Stimulated activated CD4-positive, alpha-beta T cell treated with anti-CD3 and anti-CD28 coated beads, Interleukin-1b, Interleukin-23, amount 100 ng/mL, for 4 hours (primary cell): ENCODE results near the gene GPR137C.
"Not testable (repeated sequence)": the region's sequence is repeated elsewhere in the genome, so short reads cannot be mapped to it uniquely, and the experiment has no call there.

Experiments
- DNase-seq, 2 donors: peaks; one replicate each; pipeline ENCODE4 v3.0.0-alpha.2; 2020; ENCODE audit warnings: low read depth in 2 of 2

Gene GPR137C

DNA sequence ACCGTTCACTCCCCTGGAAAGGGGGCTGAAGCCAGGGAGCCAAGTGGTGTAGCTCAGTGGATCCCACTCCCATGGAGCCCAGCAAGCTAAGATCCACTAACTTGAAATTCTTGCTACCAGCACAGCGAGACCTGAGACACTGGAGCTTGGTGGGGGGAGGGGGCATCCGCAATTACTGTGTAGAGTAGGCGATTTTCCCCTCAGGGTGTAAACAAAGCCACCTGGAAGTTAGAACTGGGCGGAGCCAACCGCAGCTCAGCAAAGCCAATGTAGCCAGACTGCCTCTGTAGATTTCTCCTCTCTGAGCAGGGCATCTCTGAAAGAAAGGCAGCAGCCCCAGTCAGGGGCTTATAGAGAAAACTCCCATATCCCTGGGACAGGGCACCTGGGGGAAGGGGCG is 15.8 kb downstream of the GPR137C start:
- not testable (repeated sequence) for DNase-seq

DNA sequence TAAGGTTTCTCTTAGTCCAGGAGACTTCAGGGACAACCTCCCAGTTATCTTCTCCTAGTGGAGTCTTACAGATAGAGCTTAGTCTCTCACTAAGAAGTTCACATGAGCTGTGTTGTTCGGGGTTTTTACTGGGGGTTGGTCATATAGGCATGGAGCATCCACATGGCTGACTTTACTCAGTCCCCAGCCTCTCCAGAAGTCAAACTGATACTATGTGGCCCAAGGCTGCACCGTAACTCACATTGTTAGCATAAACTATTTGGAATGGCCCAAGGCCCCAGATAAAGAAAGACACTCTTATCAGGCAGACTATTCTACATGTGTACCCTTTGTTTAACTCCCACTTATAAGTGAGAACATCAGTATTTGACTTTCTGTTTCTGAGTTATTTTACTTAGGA is 23.2 kb downstream of the GPR137C start:
- DNase-seq = no peak

DNA sequence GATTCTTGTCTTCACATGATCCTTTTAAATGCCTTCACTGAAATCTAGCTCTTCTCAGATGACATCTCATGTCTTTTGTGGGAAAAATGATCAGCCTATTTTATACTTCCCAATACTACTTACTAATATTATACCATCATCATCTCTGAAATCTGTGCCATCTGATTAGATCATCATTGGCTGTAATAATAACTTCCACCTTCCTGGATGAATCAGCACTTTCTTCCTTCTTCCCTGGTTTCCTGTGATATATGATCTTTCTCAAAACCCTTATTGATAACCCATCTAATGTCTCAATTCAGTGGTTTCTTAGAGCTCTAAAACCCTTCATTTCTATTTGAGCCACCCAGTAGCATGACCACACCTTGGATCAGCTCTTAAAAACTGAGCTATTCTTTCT is 30.9 kb downstream of the GPR137C start:
- no peak for DNase-seq

DNA sequence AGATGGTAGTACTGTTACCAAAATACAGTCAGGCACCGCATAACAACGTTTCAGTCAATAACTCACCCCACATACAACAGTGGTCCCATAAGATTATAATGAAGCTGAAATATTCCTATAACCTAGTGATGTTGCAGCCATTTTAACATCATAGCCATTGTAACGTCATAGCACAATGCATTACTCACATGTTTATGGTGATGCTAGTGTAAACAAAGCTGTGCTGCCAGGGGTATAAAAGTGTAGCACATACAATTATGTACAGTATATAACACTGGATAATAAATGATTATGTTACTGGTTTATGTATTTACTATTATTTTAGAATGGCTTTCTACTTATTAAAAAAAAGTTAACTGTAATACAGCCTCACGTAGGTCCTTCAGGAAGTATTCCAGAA is 37.0 kb downstream of the GPR137C start:
- no peak for DNase-seq

DNA sequence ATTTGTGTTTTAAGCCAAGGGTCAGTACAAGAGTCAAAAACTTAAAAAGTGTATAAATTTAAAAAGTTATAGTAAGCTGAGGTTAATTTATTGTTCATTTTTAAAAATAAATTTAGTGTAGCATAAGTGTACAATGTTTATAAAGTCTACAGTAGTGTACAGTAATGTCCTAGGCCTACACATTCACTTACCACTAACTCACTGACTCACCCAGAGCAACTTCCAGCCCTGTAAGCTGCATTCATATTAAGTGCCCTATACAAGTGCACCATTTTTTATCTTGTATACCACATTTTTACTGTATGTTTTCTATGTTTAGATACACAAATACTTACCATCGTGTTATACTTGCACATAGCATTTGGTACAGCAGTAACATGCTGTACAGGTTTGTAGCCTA is 37.7 kb downstream of the GPR137C start:
- no peak for DNase-seq

DNA sequence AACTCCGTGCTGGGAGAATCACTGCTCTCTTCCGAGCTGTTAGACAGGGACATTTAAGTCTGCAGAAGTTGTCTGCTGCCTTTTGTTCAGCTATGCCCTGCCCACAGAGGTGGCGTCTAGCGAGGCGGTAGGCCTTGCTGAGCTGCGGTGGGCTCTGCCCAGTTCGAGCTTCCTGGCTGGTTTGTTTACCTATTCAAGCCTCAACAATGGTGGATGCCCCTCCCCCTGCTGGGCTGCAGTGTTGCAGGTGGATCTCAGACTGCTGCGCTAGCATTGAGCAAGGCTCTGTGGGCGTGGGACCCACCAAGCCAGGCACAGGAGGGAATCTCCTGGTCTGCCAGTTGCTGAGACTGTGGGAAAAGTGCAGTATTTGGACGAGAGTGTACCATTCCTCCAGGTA is 43.7 kb downstream of the GPR137C start:
- DNase-seq = no peak

DNA sequence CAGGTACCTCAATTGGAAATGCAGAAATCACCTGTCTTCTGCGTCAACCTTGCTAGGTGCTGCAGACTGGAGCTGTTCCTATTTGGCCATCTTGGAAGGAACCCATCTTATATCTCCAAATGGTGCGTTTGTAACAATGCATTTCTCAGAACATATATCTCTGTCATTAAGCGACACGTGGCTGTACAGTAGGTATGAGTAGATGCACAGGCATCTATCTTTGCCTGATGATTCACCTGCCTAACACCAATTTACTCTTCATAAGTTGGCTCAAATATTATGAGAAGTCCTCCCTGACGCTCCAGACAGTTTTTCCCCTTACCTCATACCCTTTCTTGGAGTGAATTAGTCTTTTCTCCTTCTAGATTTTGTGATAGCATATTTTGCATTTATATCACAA is 44.2 kb downstream of the GPR137C start:
- DNase-seq = no peak

DNA sequence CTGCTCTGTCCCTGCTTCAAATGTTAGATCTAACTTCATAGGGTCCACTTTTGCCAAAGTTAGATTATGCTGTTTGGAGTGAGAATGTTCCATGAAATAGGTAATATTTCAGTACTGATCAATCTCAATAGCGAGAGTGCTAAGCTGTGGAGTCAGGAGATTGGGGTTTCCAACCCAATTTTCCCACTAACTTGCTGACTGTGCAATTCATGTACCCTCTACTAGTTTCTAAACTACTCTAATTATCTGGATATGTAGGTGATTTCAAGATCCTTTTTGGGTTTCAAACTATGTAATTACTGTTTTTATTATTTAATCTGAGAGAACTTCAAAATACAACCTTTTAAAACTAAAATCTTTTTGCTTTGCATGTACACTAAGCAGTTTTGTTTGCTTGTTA is 45.9 kb downstream of the GPR137C start:
- DNase-seq = no peak

DNA sequence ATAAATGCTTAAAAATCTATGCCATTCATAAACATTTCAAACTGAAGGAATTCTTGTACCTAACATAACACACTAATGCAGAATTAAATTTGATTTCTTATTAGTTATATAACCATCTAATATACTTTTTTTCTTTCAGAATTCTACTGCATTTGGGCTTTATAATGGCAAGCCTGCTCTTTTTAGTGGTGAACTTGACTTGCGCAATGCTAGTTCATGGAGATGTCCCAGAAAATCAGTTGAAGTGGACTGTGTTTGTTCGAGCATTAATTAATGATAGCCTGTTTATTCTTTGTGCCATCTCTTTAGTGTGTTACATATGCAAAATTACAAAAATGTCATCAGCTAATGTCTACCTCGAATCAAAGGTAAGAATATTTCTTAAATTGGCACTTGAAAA is 47.3 kb downstream of the GPR137C start:
- no peak for DNase-seq

DNA sequence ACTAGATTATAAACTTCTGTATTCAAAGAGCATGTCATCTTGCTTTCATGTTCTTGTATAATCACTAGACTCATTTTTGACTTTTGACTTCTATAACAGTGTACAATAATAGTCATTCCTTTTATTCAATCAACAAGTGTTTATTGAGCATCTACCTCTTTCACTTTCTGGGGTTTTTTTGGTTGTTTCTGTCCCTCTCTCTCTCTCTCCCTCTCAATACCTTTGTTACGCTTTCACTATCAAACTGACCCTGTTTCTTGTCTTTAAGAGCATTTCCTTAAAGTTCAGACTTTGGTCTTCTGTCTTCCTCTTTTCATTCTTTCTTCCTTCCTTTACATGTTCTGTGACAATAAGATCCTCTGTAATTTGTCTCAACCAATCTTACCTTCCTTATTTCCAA is 49.5 kb downstream of the GPR137C start:
- no peak for DNase-seq

DNA sequence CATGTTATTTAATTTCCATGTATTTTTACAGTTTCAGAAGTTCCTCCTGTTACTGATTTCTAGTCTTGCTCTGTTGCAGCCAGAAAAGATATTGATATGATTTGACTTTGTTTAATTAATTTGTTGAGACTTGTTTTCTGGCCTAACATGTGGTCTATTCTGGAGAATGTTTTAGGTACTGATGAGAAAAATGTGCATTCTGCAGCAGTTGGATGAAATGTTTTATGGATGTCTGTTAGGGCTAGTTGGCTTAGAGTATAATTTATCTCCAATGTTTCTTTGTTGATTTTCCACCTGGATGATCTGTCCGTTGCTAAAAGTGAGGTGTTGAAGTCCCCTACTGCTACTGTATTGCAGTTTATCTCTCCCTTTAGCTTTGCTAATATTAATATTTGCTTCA is 54.4 kb downstream of the GPR137C start:
- DNase-seq = no peak

DNA sequence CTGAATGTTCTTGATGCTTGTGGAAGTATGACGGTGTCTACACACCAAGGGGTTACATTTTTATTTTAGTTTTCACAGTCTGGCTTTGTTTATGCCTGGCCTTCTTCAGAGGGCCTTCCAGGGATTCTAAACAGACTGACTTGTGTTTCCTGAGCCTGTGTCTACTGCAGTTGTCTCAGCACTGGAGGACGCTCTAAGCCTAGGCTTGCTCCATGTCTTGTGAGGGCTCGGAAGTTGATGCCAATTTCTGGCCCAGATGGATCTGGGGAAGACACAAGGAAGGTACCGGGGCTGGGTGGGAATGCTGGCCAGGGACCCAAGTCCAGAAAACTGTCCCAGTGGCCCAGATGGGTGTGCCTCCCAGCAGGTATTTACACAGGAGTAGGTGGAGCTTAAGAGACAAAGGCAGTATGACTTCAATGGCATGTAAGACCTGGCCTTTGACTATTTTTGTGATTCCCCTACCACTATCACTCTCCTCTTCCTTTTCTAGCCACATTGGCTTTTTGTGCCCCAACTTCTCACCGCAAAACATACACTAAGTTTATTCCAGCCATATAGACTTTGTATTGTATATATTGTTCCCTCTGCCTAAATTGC is 56.9 kb downstream of the GPR137C start:
- DNase-seq = no peak

DNA sequence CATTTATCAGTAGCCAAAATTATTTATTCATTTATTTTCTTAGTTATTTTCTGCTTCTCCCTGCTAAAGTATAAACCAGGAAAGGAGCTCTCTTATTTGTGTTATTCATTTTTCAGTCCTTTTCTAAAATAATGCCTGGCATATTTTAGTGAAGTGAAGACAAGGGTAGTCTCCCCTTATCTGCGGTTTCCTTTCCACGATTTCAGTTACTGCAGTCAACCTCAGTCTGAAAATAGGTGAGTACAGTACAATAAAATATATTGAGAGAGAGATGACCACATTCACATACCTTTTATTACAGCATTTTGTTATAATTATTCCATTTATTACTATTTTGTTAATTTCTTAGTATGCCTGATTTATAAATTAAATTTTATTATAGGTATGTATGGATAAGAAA is 57.6 kb downstream of the GPR137C start:
- DNase-seq = no peak

DNA sequence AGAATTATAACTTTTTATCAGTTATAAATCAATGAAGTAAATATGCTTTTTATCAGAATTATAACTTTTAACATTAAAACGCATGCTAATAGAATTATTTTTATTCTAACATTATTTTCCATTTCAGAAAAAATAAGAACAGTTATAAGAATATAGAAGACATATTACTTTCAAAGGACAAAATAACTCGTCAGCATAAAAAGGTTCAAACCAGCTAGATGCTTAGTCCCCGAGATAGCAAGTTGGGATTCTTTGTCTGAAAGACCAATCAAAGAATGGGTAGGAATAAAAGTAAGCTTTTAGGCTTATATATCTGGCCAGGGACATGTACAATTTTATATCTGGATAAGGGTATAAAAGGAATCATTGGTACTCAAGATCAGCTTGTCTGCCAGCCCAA is 66.0 kb downstream of the GPR137C start:
- no peak for DNase-seq

DNA sequence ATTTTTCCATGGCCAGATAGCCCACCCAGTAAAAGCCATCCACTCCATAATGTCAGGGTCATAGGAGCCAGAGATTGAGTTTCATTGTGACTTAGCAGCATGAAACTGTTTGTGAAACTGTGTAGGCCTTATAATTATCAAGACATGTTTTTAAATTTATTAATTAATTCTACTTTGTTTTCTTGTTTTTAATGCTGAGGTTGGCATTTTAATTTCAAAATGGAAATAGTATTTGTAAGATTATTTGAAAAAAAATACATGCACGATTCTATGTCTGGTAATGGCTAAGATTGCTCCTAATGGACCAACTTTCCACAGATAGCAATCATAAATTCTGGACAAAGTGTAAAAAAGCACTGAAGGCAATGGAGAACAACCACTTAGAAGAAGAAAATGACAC is 67.1 kb downstream of the GPR137C start:
- DNase-seq = no peak

DNA sequence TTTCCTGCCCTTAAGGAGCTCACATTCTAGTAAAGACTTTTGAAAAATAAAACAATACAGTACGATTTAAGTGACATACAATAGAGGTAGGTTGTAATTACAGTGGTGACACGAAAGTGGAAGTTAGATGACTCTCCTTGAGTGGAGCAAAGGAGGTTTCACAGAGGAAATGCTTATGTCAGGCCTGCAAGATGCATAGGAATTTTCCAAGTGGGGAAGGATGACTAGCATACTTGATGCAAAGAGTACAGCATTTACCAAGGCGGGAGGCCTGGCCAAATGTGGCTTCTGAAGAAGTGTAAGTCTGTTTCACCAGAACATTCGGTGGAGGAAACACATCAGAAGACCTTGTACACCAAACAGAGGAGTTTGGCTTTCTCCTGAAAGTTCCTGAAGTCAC is 87.5 kb downstream of the GPR137C start:
- DNase-seq = peak in 1 of 2 donors; percentile 1

DNA sequence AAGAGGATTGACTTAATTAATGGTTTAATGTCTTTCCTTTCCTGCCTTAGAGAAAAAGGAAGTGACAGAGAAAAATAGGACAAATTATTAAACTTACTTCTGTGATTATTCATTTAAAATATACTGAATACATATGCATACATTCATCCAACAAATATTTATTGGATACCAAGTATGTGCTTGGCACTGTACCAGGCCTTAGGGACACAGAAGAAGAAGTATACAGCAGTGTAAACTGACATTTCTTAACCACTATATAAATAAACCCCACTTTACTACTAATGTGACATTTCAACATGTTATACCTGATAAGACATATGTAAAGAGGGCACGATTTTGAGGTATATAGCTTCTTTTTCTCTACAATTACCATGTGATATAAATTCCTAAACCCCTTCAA is 89.1 kb downstream of the GPR137C start:
- no peak for DNase-seq

DNA sequence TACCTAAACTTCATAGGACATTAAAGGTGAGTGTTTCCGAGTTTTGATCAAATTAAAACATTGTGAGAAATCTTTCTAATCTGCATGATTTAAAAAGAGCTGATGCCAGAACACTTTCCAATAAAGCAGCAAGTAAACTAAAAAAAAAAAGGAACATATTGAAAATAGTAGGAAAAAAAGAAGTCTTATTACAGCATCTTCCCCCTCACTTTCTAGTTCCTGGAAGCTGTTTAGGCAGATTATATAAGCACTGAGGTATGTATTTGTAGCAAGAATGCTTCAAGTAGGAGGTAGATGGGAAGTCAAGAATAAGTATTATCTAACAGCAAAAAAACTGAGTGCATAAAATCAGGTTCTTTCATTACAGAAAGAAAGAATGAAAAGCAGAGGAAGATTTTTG is 96.9 kb downstream of the GPR137C start:
- DNase-seq = no peak

DNA sequence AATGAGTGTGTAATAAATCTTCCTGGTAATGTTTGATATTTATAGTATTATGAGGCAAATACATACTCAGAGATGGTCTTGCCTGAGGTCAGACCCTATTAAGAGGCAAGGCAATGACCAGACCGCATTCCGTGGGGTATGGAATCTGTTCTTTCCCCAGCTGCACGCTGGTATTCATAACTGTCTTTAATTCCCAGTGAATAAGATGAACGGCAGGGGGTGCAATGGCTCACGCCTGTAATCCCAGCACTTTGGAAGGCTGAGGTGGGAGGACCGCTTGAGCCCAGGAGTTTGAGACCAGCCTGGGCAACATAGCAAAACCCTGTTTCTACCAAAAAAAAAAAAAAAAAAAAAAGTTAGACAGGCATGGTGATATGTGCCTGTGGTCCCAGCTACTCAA is 98.1 kb downstream of the GPR137C start:
- no peak for DNase-seq

DNA sequence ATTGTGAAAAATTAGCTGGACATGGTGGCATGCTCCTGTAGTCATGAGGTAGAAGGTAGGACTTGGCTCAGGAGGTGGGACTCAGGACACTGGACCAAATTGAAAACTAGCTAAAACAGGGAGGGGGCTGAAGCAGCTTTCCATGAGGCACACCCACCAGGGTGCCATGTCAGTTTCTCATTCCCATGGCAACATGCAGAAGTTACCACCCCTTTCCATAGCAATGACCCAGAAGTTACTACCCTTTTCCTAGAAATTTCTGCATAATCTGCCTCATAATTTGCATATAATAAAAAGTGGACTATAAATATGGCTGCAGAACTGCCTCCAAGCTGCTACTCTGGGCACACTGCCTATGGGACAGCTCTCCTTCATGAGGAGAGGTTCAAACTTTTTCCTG is 104.3 kb downstream of the GPR137C start:
- no peak for DNase-seq

DNA sequence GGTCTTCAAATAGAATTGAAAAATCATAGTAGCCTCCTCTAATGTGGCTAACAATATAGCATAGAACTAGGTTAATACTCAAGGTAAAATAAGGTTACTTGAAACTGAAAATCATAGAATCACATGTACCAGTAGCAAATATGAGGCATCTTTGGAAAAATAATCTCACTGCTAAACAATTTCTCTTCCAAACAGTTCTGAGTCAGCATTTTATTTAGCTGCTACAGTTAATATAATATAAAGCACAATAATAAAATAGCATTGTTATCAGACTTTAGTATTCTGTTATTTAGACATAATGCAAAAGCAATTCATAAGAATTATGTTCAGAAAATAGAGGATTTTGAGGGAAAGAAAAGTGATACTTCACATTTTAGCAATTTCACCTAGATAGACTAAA is 107.7 kb downstream of the GPR137C start:
- DNase-seq = no peak

DNA sequence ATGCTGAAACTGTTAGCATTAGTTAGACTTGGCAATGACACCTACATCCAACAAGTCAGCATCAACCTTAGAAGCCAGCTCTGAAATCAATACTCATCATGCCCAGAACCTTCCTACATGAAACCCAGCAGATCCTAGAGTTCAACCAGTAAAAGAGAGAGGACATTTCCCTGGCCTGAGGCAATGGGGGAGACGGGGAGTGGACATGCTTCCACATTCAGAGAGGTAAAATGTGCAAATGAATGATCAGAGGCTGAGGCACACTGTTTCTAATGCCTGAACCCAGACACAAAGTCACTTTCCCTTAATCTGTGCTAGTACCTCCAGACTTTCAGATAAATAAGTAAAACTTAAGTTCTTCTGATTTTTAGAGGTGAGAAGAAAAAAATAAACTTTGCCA is 108.2 kb downstream of the GPR137C start:
- DNase-seq = no peak

DNA sequence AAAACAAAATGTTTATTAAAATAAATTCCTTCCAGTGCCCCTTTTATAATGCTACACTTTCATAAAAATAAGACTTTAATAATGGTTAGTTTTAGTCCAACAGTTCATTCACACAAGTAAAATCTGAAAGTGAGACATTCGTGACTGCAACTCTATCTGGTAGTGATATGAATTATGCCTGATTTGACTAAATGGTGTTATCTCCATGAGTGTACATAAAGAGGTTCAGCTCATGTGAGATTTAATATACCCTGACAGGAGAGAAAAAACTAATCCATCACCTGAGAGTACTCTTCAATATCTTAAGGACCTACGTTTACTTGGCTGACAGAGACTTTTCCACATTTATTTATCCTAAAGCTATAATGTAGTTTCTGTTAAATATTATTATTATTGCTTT is 108.7 kb downstream of the GPR137C start:
- no peak for DNase-seq

DNA sequence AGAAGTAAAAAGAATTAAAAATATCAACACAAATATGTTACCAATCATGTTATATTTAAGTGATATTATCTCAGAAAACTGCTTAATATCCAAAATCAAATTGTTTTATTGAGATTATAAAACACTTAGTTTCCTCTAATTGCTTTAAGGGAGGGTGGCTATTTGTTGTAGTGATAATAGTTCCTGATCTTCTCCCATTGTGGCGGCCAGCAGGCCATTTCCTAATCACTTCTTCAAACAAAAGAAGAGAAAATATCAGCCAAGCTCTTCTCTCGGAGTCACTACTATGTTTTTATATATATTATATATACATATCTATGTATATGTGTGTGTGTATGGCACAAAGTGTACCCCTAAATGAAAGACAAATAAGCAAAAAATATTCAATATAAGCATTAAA is 111.2 kb downstream of the GPR137C start:
- no peak for DNase-seq

DNA sequence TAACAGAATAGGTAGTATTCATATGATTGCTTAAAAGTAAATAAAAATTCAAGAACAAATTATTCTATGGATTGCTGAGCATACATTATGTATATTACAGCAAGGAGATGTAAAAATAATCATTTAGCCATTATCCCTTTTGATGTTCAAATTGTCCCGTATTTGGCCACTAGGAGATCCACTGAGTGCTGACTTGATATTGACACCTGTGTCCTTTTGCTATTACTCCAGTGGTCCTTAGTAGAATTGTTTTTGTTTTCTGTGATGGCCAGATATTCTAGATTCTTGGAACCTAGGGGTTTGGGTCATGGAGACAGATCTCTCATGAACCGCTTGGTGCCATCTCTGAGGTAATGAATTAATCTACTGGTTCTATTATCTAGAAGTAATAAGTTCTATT is 126.0 kb downstream of the GPR137C start:
- DNase-seq = no peak
